CD4-positive, alpha-beta T cell treated with Interleukin-6 at 100 ng/mL for 8 hours (primary cell): ENCODE data around the gene IGSF10.

Experiments used
- DNase-seq: peaks from one replicate; pipeline ENCODE4 v3.0.0-alpha.2; 2020; ENCODE audit warnings: mixed read lengths, low spot score

IGSF10 gene

DNA sequence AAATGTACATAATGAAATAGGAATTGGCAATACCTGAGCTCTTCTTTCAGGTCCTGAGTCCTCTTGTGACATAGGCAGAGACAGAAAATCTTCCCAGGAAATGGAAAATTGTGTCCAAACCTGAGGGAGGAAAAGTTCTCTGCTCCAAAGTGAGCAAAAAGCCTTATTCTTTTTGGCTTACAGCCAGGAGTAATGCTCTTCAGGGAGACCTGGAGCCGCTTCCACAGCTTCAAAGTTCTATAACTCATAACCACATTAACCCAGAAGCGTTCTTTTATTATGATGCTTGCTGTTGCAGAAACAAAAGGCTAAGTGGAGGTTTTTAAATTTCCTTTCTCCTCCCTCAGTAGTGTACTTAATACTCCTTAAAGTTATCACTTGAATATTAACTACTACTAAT, 633 bp downstream of the IGSF10 start:
- no peak for DNase-seq

DNA sequence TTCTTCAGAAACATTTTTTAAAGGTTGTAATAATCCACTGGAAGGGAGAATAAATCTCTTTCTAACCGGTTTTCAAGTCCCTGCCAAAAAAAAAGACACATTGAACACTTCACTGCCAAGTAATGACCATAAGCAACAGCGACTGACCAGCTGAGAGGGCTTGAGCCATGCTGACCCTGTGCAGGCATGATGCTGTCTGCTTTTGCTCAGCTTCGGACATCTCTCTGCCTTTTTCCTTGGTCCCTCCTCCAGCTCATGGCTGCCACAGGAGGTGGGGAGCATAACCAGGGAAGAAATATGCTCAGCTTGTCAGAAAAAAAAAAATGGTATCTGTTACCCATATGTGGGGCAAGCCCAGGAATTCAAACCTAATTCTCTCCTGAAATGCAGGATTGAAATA, 1.5 kb downstream of the IGSF10 start:
- no peak for DNase-seq

DNA sequence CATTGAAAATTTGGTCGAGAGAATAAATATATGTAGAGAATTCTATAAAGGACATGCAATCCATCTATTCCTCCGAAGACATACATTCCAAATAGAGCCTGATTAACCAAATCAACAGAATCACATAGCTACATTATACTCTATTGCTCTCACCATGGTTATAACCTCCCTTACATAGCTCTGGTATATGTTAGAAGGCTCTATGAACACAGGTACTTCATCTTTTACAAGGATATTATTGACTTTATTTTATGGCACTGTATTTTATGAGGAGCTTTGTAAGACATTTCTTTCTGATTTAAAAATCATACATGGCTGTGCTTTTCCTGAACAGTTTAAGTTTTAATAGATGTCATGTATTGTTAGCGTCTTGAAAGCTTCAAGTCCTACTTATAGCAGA, 4.8 kb downstream of the IGSF10 start:
- no peak for DNase-seq

DNA sequence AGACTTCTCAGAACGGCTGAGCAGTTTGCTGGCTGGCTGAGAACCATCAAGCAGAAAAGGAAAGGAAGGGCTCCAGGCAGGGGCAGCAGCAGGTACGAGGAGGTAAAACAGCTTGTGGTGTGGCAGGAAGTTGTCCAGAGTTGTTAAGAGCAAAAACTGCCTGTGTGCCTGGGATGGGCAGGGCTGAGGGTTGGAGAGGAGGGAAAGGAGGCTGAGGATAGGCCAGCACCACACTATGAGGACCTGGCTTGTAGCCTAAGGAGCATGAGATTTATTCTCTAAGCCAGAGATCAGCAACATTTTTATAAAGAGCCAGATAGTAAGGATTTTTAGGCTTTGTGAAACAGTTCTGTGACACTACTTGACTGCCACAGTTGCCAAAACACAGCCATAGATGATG, 8.0 kb downstream of the IGSF10 start:
- no peak for DNase-seq

DNA sequence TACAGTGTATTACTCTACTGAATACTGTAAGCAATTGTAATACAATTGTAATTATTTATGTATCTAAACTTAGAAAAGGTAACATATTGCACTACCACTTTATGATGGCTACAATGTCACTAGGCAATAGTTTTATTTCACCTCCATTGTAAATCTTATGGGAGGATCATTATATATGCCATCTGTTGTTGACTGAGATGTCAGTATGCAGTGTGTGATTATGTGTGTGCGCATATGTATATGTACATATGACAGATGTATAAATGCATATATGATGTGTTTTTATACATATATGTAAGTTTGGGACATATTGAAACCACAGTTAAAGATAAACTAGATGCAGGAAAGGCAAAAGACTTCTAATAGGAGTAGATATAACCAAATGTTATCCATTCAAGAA, 8.5 kb downstream of the IGSF10 start:
- DNase-seq = no peak

DNA sequence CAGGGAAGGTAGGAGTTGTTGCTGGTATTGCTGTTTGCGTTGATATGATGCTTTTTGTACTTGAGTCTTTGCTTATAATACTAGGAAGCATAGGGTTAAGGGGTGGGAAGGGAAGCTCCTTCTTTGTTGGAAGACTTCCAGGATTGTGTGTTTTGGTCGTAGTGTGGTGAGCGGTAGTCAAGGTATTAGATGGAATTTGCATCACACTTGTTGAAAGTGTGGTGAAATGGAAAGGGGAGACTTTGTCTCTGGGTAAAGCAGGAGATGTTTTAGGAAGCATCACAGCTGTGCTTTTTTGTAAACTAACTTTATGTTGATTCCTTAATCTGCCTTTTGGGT, 14.9 kb downstream of the IGSF10 start:
- no peak for DNase-seq

DNA sequence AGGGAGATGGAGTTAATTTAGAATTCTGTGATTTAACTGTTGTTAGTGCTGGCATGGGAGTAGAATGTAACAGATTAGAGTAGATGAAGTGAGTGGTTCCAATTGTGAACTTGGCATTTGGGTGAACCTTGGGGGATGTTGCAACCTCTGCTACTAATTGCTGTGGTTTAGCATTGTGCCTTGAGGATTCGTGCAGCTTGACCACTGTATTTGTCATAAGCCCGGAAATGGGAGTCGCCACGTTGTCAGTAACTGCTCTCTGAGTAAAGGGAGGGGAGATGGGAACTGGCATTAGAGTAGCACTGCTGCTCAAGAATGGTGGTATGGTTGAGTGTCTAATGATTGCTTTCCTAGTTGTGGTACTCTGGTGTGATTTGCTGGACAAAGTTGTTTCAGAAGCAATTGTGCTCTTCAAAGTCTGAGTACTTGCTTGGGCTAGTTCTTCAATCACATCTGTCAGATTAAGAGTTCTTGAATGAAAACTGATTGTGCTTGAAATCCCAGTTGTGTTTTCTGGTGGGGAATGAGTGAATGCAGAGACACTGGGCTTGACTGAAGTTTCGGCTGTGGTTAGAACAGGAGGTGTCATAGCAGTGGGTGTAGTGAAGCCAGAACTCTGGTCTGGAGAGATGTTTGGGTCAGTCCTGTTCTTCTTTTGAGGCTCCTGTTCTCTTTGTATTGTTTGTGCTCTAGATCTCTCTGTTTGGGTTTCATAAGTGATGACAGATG, 15.4 kb downstream of the IGSF10 start:
- DNase-seq = no peak

DNA sequence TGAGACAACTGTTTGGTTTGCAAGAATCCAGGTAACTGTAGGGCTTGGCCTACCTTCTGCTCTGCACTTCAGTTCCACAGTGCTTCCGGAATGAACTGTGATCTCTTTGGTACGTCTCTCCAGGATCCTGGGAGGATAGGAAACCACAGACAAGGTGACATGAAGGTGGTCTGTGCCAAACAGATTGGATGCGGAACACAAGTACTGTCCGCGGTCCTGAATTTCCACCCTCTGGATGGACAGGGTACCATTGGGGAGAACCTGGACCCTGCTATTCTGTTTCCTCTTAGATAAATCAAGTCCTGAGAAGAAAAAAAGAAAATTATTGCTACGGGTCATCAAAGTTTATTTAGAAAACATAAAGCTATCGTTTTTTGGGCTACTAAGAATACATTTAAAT, 17.3 kb downstream of the IGSF10 start:
- DNase-seq = no peak

DNA sequence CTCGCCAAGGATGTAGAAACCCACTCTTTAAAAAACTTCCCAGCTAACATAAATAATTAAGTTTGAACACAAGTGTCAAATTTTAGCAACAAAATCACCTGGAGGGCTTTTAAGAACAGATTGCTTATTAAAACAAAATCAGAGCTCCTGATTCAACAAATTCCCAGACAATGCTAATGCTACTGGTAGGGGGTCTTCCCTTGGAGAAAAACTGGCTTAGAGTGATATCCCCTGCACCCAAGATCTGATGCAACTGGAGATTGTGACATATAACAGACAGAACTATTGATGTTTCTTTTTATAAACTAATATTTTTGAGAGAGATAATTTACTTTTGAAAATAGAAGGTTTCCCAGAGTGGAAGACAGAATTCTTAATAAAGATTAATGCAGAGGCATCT, 19.9 kb downstream of the IGSF10 start:
- no peak for DNase-seq

DNA sequence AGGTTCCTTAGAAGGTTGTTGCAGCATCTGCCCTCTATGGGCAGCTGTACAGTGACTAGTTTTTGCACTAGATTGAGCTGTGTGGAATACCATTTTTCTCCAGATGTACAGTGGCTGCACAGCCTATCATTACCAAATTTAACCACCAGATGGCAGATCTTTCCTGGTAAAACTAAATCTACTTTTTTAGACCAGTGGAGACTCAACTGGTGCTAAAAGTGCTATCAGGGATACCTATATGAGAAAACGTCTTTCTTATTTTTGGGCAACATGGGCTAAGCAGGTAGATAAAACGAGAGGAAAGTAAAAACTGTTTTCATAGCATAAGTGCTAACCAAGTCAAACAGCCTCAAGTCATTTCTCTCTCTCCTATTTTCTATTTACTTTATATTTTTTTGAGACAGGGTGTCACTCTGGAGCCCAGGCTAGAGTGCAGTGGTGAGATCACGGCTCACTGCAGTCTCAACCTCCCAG, 21.2 kb downstream of the IGSF10 start:
- DNase-seq = peak; percentile 15

DNA sequence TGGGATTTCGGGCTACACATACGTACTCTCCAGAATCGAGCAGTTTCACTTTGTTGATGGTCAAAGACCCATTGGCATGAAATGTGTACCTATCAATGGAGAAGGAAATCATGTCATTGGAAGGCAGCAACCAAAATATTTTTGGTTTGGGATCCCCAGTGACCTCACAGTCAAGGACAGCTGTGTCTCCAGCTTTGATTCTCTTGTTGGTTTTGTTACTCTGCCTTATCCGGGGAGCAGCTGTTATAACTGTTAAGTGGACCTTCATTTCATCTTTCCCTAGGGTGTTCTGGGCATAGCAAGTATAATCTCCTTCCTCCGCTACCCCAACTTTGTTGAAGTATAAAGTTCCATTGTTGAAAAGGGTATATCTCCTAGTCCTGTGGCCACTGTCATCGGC, 23.0 kb downstream of the IGSF10 start:
- DNase-seq = no peak

DNA sequence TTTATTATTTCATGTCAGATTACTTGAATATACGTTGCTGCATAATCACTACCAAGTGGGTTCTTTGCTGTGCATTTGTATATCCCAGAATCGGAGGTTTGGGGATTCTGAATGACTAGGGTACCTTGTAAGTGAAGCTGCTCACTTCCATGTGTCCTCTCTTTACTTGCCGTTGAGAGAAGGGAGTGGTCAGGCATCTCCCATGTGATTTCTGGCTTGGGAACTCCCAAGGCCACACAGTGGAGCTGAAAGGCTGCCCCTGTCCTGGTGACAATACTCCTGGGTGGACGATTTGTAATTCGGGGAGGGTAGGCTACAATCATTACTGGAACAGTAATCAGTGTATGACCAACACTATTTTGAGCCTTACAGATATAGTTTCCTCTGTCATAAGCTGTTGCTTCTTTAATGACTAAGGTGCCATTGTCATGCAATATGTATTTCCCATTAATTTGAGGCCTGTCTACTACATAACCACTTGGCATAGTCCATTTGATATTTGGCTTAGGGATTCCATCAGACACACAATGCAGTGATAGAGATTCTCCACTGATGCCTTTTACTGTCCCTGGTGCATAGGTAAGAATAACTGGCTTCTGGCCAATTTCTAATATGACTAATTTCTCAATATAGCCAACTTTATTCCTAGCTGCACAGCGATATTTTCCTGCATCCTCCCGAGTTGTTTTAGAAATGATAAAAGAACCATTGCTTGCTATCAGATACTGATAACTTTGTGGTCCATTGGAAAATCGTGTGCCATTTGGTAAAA, 24.0 kb downstream of the IGSF10 start:
- no peak for DNase-seq

DNA sequence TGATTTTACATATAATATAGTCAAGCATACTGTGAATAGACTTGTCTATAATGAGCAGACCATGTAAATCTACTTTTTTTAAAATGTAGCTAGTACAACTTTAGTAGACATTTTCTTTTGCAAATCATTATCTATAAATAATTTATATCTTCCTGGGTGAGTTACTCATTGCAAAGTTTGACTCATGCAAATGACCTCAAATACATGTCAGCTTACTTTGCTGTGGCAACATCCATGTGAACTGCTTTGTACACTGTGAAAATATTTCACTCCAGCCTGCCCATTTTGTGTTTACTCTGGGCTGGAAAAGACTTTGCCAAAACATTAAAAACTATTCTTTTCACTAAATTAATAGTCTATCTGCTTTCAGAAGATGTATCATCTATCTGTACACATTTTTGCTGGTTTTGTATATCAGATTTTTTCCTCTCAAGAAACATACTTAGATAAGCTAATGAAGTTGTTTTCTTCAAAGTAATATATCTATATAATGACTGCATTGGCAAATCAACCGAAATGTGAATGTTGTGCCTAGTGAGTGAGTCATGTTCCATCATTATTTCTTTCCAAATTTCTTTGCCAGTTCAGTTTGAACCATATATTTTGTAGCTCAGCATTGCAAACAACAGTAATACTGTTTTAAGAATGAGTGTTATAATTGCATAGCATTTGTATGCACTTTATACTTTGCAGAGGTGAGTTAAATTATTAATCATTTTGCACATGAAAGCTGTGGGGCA, 26.5 kb downstream of the IGSF10 start:
- no peak for DNase-seq

DNA sequence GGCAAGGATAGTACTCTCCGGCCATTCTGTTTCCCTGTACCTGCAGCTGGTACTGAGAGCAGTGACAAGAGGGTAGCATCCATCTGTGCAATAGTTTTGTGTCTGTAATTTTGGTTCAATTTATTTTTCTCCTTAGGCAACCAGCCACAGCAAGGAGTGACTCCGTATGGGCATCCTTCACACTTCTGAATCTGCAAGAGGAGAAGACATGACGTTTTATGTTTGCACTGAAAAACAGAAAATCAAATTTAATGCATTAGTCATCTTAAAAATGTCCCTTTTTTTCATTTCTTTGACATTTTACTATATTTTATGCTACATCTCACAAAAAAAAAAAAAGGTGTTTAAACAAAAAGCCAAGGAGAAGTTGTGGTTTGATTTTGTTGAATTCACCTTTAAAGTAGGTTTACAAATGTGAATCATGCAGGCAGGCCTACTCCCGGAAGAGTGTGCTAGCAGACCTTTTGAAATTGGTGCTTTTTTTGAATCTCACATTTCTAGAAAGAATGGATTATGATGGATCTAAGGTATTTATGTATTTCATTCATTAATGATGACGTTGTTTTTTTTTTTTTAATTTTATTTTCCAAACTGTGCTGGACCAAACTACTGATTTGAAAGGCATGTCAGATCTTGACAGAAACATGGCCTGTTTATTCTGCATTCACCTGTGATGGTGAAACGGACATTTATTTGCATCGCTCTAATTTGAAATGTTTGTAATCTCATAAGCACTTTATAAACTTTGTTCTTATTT, 28.1 kb downstream of the IGSF10 start:
- DNase-seq = no peak

DNA sequence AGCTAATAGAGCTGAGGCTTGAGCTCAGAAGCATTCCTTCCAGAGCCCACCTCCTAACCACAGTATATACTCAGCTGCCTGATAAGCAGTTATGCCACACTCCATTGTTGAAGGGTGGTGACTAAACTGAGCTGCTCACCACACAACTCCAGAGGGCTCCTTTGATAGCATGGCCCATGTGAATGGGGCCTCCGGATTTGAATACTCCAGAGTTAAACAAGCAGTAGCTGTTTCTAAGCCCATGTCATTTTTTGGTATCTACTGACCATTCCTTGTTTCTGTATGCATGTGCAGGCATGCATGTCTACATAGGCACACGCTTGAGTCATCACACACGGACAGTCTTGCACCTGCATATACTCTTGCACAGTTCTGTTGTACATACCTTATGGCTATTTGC, 28.9 kb downstream of the IGSF10 start:
- DNase-seq = no peak

DNA sequence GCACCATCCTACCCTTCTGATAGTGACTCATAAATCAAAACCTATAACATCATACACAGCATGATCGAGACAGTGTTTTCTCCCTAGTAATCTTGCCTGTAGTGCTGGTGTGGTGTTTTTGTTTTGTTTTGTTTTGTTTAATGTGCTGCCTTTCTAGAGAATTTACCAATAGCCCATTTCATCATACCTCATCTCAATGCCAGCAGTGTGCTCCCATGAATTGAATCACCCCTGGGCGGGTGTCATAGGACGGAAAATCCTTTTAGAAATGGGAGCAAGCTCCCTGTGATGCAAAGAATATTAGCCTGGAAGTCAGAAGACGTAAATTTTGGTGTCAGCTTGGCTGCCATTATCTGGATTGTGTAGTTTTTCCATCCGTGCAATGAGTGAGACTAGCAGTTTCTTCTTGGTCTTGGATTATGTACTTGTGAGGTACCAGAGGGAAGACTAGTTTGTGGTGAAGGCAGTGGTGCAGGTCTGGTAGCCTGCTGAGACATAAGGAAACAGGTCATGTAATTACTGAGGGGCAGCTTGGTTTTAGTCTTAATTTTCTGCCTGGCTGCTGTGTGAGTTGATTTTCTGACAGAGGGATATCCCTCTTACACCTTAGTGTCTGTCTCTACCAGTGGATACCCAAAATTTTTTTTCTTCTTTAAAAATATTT, 29.9 kb downstream of the IGSF10 start:
- no peak for DNase-seq

DNA sequence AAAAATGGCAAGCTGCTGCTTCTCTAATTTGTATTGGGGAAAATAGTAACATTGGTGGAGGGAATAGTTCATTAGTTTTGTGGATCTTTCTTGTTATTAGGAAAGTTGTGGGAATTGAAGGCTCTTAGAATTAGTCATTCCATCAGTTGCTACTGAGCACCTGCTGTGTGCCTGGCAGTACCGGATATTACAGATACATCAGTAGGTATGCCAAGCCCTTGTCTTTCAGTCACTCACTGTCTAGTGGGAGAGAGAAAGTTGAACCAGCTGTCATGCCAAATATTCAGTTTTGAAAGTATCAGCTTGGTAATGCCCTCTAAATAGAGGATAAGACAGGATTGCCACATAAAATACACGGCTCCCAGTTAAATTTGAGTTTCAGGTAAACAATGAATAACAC, 32.5 kb downstream of the IGSF10 start:
- no peak for DNase-seq

DNA sequence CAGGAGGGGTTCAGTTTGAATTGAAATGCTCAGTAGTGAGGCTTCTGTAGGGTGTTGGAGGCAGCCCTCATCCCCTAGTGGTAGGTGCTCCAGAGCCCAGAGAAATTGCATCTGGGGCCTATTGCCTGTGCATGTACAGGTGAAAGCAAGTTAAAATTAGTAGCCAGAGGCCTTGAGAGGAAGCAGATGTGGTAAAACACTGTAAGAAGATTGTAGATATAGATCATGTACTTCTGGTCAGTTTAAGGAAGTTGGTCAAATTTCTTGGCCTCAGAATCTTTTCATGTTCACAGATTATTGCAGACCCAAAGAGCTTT, 34.6 kb downstream of the IGSF10 start:
- no peak for DNase-seq

DNA sequence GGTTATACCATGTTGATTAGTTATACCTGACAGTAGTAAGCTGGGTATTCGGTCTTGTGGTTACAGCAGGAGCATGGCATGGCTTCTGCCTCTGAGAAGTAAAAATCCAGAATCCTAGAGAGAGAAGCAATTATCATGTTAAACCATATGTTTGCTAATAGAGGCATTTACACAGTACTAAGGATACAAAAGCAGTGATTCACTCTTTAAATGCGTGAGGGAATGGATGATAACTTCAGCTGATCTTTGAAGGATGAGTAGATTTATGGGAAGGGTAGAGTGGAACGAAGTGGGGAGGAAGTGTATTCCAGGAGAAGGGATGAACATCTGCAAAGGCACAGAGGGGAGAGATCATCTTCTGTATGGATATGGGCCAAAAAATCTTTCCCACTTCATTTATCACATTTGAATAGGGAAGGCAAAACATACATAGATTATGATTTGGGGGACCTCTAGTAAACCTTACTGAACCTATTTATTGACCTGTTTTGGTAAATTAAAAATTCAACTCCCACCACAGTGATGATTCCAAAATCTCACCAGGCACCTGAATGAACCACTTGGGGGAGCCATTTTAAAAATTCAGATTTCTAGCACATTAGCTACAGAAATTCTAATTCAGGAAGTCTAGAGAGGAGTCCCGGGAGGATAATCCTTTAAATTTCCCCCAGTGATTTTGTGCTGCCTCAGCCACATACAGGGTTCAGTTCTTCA, 35.1 kb downstream of the IGSF10 start:
- DNase-seq = no peak

DNA sequence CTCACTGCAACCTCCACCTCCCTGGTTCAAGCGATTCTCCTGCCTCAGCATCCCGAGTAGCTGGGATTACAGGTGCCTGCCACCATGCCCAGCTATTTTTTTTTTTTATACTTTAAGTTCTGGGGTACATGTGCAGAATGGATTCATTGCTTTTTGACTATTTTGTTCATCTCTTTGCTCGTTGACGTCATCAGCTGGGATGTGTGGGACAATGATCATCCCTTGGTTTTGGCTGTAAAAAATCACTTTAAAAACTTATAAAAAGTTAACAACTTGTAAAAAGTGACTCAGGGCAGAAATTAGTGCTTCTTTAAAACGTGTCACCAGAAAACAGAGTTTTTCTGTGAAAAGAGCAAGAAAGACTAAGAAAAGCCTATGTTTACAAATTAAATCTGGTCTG, 37.8 kb downstream of the IGSF10 start:
- no peak for DNase-seq

DNA sequence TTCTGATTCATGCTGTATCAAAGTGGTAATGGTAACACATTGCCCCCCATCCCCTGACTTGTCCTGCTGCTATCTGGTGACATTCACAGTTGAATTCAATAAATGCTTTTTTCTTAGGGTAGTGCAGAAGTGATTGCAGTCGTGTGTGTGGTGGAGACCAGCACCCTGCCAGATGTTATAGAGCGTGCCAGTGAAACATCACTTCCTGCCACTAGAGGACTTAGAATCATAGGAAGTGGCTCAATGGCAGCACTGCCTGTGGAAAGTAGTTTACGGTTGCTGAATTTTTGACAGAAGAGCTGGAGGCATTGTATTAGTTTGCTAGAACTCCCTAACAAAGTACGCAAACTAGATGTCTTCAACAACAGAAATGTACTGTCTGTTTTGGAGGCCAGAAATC, 38.9 kb downstream of the IGSF10 start:
- no peak for DNase-seq
